HTR-8/SVneo (cell line): Measurements from ENCODE around the gene ACTR1B.
A peak's percentile ranks its signal among the peaks of the same experiment; 100 is the strongest.
"Not testable (repeated sequence)": the region's sequence is repeated elsewhere in the genome, so short reads cannot be mapped to it uniquely, and the experiment has no call there.

ENCODE experiments used
- DNase-seq: peaks from one replicate; pipeline ENCODE4 v3.0.0; 2011; ENCODE audit warnings: low spot score, mixed read lengths; ENCODE audit not compliant: insufficient read length
- FAIRE-seq: peaks from 2 replicates; lab custom pipeline; 2011; peaks lifted over from hg19 to GRCh38; lab: Jason Lieb, UNC

The ACTR1B gene

DNA sequence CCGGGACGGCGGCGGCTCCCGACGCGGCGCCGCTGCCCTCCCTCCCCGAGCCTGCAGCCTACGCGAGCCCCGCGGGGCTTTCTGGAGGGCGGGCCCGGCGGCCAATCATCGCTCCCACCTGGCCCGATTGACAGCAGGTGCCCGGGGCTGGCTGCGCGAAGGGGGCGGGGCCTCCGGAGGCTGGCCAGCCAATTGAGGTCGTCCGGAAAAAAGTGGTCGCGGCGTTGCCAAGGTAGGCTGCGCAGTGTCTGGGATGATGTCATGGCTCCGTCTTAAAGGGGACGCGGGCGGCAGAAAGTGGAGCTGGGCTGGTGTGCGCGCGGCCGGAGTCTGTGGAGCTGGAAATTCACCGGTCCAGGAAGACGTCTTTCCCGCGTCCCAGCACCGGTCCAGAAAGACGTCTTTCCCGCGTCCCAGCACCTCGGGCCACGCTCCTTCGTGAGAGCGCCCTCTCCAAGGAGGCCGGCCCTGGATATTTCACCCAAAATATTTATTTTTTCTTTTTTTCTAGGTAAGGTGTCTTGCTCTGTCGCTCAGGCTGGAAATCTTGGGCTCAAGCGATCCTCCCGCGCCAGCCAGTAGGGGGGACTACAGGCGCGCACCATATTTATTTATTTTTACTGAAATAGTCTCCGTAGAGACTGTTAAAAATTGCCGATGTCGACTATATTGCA is at the start of gene ACTR1B:
Gene ACTR1B, minus strand, starts transcription at position 83 of the 674 bp plus-strand sequence. CDS start 154 bp downstream, outside the sequence.
- FAIRE-seq (peak; percentile 99), DNase-seq (peak; percentile 99)

DNA sequence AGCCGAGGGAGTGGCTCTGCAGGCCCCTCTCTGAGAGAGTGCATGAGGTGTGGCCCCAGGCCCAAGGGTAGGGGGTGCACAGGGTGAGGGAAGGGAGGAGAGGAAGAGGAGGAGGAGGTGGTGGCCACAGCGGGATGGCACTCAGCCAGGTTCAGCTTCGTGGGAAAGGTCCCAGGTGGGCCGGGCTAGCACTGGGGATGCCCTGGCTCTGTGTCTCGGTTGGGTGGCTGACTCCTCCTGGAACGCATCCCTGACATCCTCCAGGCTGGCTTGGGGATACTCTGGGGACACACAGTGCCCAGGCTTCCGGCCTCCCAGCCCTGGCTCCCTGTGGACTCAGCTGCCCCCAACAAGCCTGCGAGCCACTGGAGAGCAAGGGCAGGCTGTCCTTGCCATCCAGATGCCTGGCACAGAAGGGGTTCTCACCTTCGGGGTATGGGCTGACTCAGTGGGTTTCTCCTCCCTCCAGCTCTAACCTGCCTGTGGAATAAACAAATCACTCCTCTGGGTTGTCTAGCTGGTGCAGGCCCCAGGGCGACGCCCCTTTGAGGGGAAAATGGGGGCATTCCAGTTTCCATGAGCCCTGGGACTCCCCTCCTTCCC is 49.0 kb upstream of the ACTR1B start:
- no peak for DNase-seq
- FAIRE-seq, result peak; percentile 46

DNA sequence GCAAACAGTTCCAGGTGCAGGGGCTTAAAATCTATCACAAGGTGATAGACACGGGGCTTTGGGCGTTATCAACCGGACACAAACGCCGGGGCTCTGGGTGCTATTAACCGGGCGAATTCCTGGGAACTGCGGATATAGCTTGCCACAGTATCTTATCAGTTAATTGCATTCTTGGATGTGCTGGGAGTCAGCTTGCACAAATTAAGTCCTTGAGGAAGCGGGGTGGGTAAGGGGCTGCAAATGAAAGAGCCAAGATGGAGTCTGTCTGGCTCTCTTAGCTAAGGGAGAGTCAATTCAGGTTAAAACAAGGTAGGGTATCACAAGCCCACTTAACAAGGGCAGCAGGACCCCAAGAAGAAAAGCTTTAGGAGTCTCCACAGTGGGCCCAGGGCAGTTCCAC is 48.3 kb upstream of the ACTR1B start:
- not testable (repeated sequence) for DNase-seq, FAIRE-seq

DNA sequence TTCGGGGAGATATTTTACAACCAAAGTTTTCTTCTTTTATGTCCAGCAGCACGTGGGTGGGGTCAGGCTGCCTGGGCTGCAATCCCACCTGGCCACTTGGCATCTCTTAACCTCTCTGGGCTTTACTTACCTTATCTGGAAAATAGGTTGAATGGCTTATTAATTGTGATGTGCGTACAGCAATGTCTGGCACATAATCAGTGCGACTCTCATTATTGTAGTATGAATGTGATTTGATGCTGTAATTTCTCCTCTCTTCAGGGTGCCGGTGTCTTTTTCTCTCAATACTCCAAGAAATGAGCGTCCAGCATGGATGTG is 47.5 kb upstream of the ACTR1B start:
- no peak for FAIRE-seq

DNA sequence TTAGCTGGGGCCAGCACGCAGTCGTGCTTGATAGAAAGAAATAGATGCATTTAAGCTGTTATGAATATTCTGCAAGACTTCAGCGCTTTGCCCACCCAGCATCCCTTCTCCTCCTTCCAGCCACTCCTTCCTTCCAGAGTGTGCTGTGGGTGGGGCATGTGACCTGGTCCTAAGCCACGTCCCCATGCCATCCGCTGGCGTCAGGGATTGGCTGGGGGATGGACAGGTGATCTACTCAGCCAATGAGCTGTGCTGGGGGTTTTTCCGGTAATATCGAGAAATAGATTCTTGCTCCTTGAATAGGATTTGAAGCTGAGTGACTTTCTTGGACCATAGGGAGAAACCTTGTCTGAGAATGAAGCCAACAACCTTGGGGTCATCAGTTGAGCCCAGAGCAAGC is 44.8 kb upstream of the ACTR1B start:
- DNase-seq (no peak), FAIRE-seq (peak; percentile 38)

More for the DNA sequence above, 47.5 kb upstream of the ACTR1B start:
- no peak for DNase-seq

DNA sequence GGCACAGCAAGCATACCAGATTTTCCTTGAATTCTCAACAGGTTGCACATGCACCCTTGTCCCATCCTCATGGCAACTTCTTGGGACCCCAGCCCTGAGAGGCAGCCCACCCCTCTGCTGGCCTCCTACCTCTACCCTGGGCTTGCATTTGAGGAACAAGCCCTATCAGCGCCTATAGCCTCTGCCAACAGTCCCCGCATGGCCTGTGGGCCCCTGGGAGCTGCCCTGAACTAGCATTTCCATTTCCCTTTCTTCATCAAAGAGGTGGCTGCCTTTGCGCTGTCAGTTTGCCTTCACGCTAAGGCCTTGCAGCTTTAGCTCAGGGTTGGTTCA is 44.2 kb upstream of the ACTR1B start:
- DNase-seq (no peak), FAIRE-seq (no peak)

DNA sequence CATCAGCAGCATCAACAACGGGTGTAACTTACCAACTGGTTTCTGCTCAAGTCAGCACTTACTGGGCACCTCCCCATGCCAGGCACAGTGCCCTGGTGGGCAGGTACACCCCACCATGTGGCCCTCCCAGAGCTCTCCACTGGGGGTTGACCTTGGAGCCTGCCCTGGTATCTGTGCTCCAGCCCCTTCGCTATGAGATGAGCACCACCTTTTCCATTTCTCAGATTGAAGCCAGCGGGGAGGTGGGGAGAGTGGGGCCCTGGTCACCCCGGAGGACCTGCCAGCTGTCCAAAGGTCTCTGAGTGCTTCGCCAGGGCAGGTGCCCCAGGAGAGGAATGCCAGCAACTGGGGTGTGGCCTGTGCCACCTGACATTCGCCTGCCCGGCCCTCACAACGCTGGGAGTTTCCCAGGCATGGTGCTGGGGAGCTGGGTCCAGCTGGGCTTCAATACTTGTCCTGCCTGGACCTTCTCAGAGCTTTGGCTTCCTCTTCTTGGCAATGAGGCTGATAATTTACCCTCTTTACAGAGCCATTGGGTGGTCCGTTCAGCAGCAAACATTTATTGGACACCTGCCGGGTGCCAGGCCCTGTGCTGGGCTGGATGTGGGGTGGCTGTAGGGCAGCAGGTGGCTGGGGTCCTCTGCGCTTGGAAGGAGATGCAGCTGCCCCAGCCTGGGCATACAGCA is 43.7 kb upstream of the ACTR1B start:
- no peak for FAIRE-seq
- no peak for DNase-seq

DNA sequence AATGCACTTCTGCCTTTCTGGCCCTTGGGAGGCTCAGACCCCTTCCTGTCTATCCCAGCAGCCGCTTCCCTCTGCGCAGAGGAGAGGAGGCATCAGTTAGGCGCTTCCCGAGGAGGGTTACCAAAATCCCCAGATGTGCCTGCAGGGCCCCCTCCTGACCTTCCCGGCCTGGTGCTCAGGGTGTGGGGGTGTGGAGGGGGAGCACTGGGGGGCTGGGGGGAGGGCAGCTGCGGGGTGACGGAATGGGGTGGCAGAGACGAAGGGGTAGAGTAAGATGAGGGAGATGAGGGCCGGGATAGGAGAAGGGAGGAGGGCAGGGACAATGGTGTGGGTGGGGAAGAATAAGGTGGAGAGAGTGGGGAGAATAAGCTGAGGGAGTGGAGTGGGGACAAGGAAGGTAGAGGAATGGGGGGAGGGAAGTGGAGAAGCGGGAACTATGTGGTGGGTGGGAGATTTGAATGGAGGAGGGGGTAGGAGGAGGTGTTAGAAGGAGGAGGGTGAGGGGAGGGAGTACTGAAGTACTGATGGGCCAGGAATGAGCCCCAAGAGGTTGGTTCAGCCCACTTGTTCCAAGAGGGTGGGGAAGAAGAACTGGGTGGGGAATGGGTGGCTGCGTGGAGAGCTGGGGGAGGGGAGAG is 43.0 kb upstream of the ACTR1B start:
- no peak for FAIRE-seq

DNA sequence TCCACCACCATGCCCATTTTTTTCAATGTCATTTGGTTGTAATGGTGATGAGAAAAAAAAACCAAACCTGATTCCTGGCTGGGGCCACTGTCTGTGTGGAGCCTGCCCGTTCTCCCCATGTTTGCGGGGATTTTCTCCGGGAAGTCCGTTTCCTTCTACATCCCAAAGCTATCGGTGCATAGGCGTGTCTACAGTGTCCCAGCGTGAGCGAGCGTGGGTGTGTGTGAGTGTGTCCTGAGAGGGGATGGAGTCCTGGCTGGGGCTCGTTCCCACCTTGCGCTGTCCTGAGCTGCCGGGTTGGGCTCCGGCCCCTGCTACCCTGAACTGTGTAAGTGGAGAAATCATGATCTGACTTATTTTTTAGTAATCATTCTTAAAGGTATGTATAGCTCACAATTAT is 42.3 kb upstream of the ACTR1B start:
- FAIRE-seq (no peak), DNase-seq (no peak)

More for the DNA sequence above, 43.0 kb upstream of the ACTR1B start:
- no peak for DNase-seq

DNA sequence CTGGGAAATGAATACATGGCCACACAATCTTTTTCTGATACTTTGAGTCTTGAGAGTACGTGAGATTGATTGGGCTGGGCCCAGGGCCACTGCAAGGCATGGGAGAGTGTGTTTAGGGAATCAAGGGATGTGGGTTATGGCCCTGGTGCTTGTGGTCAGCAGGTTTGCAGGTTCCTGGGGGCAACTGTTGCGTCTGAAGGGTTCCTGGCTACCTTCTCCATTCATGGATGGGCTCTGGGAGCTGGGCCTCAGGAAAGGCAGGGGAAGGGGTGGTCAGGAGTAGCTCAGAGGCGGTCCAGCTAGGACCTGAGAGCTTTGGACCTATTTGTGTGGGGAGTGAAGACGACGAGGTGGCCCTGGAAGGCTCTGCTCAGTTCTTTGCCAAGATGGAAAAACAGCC is 41.1 kb upstream of the ACTR1B start:
- DNase-seq, result no peak
- FAIRE-seq, result no peak

DNA sequence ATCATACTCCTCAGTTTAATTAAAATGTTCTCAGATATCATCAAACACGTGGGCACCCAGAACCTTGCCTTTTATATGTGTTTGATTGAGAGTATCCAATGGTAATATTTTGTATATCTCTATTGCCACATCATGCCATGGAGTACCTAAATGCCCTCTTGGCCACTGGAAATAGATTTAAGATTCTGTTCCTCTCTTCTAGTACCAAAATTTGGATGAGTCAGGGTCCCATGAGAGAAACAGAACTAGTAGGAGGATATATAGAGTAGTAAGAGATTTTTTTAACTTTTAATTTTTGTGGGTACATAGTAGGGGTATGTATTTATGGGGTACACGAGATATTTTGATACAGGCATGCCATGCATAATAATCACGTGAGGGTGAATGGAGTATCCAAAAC is 39.9 kb upstream of the ACTR1B start:
- DNase-seq (no peak), FAIRE-seq (no peak)

DNA sequence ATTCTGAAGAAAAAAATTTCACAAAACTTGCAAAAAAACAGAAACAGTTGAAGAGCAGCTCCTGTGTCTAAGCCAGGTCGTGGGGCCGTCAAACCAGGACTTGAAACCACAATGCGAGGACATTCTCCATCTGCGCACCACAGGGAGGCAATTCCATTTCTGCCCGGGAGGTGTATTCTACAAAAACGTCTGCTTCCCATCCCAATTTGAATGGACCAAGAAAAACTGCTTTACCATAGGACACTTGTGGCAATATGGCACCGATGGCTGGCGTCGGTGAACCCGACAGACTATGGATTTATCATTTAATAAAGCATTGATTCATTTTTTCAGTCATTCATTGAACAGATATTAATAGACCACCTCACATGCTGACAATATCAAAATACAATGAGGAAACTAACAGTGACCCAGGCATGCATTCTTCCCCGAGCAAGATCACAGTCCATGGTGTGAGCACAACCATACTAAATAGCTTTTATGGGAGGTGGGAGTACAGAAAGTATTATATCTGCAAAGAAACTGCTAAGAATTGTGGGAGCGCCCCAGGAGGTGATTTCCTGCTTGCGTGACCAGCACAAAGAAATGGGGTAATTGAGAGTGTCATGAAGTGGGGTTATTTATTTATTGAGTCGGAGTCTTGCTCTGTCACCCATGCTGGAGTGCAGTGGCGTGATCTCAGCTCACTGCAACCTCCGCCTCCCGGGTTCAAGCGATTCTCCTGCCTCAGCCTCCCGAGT is 39.1 kb upstream of the ACTR1B start:
- DNase-seq (no peak), FAIRE-seq (no peak)

DNA sequence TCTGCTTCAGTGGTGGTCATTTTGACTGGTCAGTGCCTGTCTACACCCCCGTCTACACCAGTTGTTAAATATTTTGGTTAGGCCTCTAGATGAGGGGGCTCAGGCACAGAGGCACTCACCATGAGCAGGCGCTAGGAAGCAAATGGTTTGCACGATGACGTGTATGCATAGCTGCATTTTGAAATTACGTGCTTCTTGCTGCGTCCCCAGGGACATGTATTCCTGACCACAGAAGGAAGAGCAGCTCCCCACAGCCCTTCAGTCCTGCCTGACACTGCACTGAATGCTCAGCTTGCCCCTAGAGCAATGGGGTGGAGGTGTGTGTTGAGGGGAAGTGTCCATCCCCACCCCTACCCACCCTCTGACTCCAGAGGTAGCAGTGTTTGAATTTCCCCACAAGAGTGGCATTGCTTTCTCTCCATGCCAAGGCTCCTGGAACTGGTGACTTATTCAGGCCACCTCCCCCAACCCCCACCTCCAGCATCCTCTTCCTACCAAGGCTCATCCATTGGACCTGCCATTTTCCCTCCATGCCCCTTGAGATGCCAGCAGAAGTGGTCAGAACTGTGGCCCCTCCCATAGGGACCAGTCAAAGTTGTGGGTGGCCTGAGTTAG is 38.1 kb upstream of the ACTR1B start:
- FAIRE-seq (no peak), DNase-seq (no peak)

DNA sequence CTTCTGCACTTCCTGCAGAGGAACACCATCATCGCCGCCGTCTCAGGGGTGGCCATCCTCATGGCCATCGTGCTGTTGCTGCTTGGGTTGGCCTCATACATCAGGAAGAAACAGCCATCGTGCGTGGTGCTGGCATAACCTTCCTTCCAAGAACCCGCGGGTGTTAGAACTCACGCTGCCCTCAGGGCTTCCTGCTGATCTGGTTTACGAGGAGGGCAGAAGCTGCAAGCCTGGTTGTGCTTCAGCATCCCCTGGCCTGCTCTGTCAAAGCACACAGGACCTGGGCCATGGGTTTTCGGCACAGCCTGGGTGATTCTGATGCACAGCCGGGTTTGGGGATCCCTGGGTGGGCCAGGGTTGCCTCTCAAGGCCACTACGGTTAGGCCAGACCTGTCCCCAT is 37.3 kb upstream of the ACTR1B start:
- DNase-seq (no peak), FAIRE-seq (no peak)

DNA sequence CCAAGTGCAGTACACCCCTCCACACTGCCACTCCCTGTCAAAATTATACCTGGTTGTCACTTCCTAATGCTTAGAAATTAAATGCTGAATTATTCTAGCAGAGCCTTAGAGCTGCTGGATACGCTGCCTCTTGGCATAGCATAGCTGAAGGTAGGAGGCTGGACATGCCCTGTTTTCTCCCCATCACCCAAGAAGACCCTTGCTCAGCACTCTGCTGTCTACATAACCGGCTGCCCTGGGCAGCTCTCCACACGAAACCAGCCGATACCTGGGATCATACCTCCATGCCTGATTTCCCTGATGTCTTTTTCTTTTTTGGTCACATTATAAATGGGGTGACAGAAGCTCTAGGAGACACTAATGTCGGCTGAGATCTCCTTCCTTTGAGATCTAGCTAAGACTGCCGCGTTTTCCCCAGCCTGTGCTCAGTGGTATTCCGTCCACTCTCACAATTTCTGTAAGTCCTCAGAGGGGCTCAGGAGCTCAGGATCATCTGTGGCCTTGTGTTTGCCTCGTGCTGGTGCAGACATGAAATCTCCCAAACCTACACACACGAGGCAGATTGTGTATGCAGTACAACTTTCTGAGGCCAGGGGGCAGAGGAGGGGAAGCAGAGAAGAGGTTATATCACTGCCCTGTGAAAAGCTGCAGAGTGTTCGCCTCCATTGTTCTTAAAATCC is 36.1 kb upstream of the ACTR1B start:
- FAIRE-seq (peak; percentile 66), DNase-seq (peak; percentile 73)

DNA sequence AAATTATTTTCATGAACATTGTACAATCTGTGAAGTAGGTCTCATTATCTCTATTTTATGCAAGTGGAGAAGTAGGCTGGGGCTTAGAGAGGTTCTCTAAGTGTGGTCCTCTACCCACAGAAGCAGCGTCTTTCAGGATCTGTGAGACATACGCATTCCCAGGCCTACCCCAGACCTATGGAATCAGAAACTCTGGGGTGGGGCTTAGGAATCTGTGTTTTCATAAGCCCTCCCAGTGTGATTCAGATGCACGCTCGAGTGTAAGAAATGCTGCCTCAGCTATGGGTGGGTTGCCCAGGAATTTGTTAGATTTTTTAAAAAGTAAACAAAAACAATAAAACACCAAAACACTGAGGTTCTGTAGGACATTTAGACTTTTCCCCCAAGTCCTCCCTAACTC is 34.7 kb upstream of the ACTR1B start:
- DNase-seq, result no peak
- FAIRE-seq, result no peak

DNA sequence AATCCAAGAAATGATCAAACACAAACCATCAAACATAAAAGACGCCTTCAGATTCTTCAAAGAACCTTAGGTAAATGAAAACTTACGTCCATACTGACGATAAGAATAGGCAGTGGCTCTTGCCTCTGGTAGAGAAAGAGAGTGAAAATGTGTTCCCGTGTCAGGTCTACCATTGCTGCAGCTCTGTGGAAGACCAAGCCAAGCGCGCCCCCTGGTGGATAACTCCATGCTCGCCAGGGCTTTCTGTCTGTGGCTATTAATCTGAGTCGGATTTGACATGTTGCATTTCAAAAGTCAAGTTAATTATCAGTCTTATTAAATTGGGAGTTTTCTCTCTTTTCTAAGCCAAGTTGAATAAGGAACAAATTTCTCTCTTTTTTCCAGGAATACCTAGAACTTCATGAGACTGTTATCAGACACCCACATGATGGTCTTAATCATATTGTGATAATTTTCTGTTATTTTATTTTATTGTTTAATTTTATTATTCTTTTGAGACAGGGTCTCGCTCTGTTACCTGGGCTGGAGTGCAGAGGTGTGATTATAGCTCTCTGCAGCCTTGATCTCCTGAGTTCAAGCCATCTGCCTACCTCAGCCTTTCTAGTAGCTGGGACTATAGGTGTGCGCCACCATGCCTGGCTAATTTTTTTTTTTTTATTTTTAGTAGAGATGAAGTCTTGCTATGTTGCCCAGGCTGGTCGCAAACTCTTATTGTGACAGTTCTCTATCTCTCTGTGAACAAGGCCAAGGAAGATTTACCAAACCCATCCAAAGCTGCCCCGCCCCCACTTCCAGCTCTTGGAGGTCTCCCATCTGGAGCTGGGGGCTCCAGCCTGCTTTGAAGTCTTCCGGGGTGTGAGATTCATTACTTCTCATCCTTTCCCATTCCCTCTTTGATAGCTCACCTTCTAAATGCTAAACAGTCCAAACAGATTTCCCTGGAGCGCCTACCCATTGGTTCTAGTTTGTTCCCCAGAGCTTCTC is 33.7 kb upstream of the ACTR1B start:
- FAIRE-seq (peak; percentile 80), DNase-seq (peak; percentile 93)

DNA sequence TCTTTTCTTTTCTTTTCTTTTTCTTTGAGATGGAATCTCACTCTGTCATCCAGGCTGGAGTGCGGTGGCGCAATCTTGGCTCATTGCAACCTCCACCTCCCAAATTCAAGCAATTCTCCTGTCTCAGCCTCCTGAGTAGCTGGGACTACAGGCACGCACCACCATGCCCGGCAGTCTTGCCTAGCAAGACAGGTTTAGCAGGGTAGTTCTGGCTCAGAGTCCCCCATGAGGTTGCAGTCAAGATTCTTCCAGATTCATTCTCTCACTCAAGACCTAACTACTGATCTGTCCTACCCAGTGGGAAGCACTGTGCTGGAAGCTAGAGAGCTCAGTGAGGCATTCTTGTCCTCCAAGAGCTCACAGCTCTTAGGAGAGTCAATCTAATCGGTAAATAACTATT is 31.9 kb upstream of the ACTR1B start:
- FAIRE-seq (no peak), DNase-seq (no peak)
